Activated naive CD4-positive, alpha-beta T cell treated with anti-CD3 and anti-CD28 coated beads, Interleukin-2, amount 10 ng/mL, durations not matched to agents 7 days and 5 days (primary cell): ENCODE results near the gene POLDIP3.
A peak's percentile ranks its signal among the peaks of the same experiment; 100 is the strongest.
"Not testable (repeated sequence)": the region's sequence is repeated elsewhere in the genome, so short reads cannot be mapped to it uniquely, and the experiment has no call there.

Experiments used
- CTCF ChIA-PET: fragments of 350-600 bp; sonication (Branson Sonifier 250); formaldehyde crosslinking; loops from one replicate; lab custom pipeline; 2021; ENCODE audit warnings: antibody characterized with exemption; lab: Charles Lee
- DNase-seq: peaks from one replicate; pipeline ENCODE4 v3.0.0-alpha.2; 2020
- H3K27ac Mint-ChIP-seq: one replicate; pipeline ENCODE4 v1.8.0; 2021; ENCODE audit warnings: mild to moderate bottlenecking, moderate library complexity, mixed read lengths
- H3K27me3 Mint-ChIP-seq: one replicate; pipeline ENCODE4 v1.8.0; 2021; ENCODE audit warnings: mild to moderate bottlenecking, mixed read lengths
- H3K36me3 Mint-ChIP-seq: one replicate; pipeline ENCODE4 v1.8.0; 2021; ENCODE audit warnings: mixed read lengths
- H3K4me1 Mint-ChIP-seq: one replicate; pipeline ENCODE4 v1.8.0; 2021; ENCODE audit warnings: mixed read lengths
- H3K4me3 Mint-ChIP-seq: one replicate; pipeline ENCODE4 v1.8.0; 2021; ENCODE audit warnings: mild to moderate bottlenecking, moderate library complexity, mixed read lengths
- H3K9me3 Mint-ChIP-seq: one replicate; pipeline ENCODE4 v1.8.0; 2021; ENCODE audit warnings: mixed read lengths

The POLDIP3 gene

DNA sequence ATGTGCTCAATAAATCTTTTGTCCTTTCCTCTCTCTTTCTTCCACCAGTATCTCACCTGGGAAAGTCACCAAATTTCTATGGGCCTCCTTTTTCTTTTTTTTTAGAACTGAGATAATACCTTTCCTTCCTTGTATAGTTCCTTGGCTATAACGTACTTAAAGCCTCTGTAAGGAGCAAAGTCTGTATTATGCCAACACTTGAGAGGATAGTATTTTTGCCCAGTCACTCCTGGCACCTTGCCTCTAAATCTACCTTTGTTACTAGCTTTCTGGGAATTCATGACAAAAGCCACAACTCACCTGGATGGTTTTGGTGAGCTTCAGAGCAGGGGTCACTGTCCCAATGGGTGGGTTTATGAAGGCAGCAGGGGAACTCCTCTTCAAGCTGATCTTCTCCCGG is 12.2 kb downstream of the POLDIP3 start:
- no peaks in the 10 kb centered on the region for H3K9me3 Mint-ChIP-seq
- H3K36me3 Mint-ChIP-seq = peaks cover 43% of the 10 kb centered on the region
- peaks cover 2% of the 10 kb centered on the region for H3K4me1 Mint-ChIP-seq
- no peaks in the 10 kb centered on the region for H3K27me3 Mint-ChIP-seq
- no peak overlapping the region for H3K27ac Mint-ChIP-seq
- H3K4me3 Mint-ChIP-seq = no peak overlapping the region
- no peak for DNase-seq
- CTCF ChIA-PET = no interaction called here

DNA sequence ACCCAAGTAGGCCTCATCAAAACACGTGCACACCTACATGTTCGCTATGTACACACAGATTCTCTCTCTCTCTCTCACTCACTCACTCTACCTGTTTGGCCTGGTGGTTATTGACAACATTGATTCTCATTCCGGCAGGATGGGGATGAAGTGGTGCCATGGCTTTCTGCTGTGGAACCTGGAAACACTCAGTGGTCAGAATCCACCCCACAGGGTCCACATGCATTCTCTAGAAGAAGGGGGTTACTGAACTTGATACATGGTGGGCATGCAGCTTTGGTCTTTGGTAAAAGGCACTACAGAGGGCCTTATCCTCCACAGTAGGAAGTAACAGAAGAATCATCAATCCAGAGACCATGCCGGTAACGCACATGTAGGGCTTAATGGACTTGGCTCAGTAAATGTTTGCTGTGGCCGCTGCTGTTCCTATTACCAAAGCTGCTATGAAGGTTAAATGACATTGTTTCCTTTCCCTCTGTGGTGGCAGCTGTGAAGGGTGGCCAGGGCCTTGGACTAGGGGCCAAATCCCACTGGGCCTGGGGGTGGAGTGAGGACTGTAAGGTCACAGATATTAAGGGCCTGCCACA is 12.7 kb downstream of the POLDIP3 start:
- H3K9me3 Mint-ChIP-seq = no peaks in the 10 kb centered on the region
- CTCF ChIA-PET = no interaction called here
- no peak for DNase-seq
- no peak overlapping the region for H3K27ac Mint-ChIP-seq
- peaks cover 48% of the 10 kb centered on the region for H3K36me3 Mint-ChIP-seq
- no peaks in the 10 kb centered on the region for H3K27me3 Mint-ChIP-seq
- peaks cover 2% of the 10 kb centered on the region for H3K4me1 Mint-ChIP-seq
- no peak overlapping the region for H3K4me3 Mint-ChIP-seq

DNA sequence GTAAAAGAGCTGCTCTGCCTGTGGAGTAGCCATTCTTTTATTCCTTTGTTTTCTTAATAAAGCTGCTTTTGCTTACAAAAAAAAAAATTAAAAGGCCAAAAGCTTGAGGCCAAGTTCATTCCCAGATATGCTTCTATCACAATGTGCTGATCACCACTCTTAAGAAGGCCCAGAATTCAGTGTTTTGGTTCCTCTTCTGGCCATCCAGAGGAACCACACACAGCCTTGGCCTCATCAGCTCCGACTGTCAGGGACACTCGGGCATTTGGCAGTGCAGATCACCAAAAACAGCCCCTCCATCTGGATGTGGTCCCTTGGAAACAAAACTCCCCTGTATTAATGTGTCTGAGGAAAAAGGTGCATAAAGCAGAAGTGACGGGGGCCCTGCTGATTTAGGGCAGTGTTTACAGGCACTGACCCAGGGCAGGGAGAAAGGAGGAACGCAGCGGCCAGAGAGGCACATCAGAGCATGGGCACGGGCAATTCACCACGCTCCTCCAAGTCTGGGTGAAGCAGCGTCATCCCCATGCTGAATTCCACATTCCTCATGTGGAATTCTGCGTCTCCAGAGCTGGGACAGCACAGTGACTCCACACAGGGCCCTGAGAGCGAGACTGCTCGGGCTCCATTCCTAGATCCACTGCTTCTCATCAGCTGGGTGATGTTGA is 17.7 kb downstream of the POLDIP3 start:
- no peak overlapping the region for H3K27ac Mint-ChIP-seq
- DNase-seq = no peak
- H3K36me3 Mint-ChIP-seq = peaks cover 51% of the 10 kb centered on the region
- CTCF ChIA-PET = interaction anchor here (1.1 to 1.2 kb wide), 2 partner anchors 14 to 160 kb away, joined by 3 read pairs; no protein-coding TSS in a partner anchor
- no peaks in the 10 kb centered on the region for H3K4me1 Mint-ChIP-seq
- no peaks in the 10 kb centered on the region for H3K27me3 Mint-ChIP-seq
- no peak overlapping the region for H3K4me3 Mint-ChIP-seq
- no peaks in the 10 kb centered on the region for H3K9me3 Mint-ChIP-seq

DNA sequence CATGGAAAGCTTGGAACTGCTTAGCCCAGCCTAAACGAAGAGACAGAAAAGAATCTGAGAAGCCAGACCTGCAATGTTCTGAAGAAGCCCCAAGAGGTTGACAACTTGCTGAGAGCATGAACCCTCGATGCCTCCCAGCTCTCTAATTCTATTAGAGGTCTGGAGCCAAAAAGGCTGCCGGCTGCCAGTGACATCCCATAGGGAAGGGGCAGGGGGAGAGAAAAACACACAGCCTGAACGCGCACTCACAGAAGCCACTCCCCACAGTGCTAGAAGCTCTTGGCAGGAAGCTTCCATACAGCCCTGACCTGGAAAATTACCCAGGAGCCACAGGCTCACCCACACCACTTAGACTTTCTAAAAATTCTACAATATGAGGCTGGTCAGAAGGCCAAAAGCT is 18.3 kb downstream of the POLDIP3 start:
- no peak overlapping the region for H3K4me3 Mint-ChIP-seq
- H3K27ac Mint-ChIP-seq = no peak overlapping the region
- no peaks in the 10 kb centered on the region for H3K9me3 Mint-ChIP-seq
- H3K4me1 Mint-ChIP-seq = no peaks in the 10 kb centered on the region
- CTCF ChIA-PET = interaction anchor here (1.1 to 1.2 kb wide), 2 partner anchors 15 to 160 kb away, joined by 3 read pairs; no protein-coding TSS in a partner anchor
- DNase-seq = no peak
- peaks cover 47% of the 10 kb centered on the region for H3K36me3 Mint-ChIP-seq
- no peaks in the 10 kb centered on the region for H3K27me3 Mint-ChIP-seq

DNA sequence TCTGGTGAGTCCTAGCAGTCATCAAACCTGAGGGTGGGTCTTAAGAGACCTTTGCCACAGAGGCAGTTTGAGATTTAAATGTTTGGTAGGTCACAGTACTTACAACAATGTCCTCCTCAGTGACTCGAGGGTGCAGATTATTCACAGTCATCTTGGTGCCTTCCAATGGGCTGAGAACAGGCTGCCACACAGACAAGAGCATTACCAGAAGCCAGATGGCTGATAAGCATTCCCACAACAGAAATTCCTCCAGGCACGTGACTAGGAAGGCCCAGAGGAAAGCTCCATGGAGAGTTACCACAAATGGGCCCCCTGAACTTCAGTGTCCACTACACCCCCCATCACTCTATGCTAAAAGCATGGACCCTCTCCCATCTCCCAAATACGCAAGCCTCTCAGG is 19.2 kb downstream of the POLDIP3 start:
- Mint-ChIP-seq H3K27ac (no peak overlapping the region), H3K36me3 (peaks cover 49% of the 10 kb centered on the region), H3K4me3 (no peak overlapping the region), H3K27me3 (no peaks in the 10 kb centered on the region), H3K9me3 (no peaks in the 10 kb centered on the region), H3K4me1 (no peaks in the 10 kb centered on the region)
- CTCF ChIA-PET = no interaction called here
- DNase-seq = no peak

DNA sequence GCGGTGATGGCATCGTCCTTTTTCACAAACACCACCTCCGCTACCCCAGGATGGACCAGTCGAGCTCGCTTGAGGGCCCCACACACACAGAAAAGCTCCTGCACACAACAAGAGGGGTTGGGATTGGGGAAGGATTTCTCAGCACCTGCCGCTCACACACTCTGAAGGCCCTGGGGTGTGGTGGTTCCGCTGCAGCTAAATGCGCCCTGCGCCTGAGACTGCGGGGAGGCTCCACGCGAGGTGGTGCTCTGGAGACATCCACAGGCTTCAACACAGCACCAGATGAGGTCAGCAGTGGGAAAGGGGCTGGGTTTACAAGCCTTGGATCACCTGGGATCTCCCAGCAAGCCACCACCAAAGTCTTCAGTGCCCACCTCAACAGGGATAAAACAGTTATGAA is 22.7 kb downstream of the POLDIP3 start:
- H3K4me1 Mint-ChIP-seq = no peaks in the 10 kb centered on the region
- H3K27me3 Mint-ChIP-seq = no peaks in the 10 kb centered on the region
- CTCF ChIA-PET = no interaction called here
- H3K9me3 Mint-ChIP-seq = no peaks in the 10 kb centered on the region
- H3K36me3 Mint-ChIP-seq = peaks cover 41% of the 10 kb centered on the region
- H3K27ac Mint-ChIP-seq = peak overlapping the region; percentile 11
- no peak for DNase-seq
- no peak overlapping the region for H3K4me3 Mint-ChIP-seq

DNA sequence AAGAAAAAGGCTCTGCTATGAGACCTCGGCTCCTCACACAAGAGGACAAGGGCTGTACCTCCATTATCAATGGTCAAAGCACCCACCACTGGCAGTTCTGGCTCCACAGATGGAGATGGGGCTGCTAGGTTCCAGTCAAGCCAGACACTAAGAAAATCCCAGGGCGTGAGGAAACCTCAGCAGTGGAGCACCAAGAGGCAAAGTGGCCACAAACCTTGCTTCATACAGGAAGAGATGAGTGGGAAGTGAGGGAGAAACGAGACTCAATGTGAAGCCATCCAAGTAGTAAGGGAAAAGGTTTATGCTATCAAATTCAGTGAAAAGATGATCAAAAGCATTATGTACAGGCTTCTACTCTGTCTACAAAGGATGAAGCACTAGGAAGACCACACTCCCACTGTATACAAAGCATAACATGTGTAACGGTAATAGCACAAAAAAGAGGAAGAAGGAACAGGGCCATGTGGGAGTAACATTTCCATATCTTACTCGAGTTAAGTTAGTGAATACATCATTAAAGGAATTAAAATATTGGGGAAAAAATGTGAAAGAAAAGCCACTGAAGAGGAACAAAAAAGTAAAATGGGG is 27.0 kb downstream of the POLDIP3 start:
- Mint-ChIP-seq H3K9me3 (no peaks in the 10 kb centered on the region), H3K4me1 (peaks cover 3% of the 10 kb centered on the region), H3K36me3 (peaks cover 42% of the 10 kb centered on the region), H3K27ac (no peak overlapping the region), H3K27me3 (no peaks in the 10 kb centered on the region), H3K4me3 (no peak overlapping the region)
- no peak for DNase-seq
- CTCF ChIA-PET = no interaction called here

DNA sequence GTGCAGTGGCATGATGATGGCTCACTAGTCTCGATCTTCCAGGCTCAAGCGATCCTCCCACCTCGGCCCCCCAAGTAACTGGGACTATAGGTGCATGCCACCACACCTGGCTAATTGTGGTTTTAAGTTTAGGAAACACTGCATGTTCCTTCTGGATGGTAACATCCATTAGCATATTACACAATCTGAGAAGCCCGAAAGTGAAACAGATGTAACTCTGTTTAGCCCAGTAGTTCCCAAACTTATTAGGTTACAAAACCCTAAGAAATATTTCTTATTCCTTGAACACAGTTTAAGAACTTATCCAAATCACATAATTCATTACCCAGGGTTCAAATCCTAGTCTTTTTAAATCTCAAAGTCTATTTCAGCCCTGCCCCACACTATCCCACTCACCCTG is 28.3 kb downstream of the POLDIP3 start:
- Mint-ChIP-seq H3K27me3 (no peaks in the 10 kb centered on the region), H3K9me3 (no peaks in the 10 kb centered on the region), H3K4me1 (peaks cover 9% of the 10 kb centered on the region), H3K36me3 (peaks cover 43% of the 10 kb centered on the region), H3K27ac (peak overlapping the region; percentile 25), H3K4me3 (no peak overlapping the region)
- CTCF ChIA-PET = no interaction called here
- no peak for DNase-seq

DNA sequence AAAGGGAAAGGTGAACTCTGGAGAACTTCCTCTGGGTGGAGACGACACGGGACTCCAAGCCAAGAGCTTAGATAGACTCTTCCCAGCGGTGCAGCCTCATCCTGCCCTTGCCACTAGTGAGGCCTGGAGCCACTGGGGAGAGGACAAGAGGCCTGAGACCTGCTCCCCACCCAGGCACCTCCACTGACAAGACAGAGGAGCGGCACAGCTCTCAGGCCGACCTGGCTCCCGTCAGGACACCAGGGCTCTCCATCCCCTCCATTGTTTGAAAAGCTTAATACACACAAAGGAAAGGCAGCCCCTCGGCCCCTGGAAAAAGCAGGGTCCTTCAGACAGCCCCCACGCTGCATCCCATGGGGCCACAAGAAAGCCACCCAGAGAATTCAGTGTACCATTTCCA is 29.6 kb downstream of the POLDIP3 start:
- peaks cover 41% of the 10 kb centered on the region for H3K36me3 Mint-ChIP-seq
- no peak overlapping the region for H3K27ac Mint-ChIP-seq

DNA sequence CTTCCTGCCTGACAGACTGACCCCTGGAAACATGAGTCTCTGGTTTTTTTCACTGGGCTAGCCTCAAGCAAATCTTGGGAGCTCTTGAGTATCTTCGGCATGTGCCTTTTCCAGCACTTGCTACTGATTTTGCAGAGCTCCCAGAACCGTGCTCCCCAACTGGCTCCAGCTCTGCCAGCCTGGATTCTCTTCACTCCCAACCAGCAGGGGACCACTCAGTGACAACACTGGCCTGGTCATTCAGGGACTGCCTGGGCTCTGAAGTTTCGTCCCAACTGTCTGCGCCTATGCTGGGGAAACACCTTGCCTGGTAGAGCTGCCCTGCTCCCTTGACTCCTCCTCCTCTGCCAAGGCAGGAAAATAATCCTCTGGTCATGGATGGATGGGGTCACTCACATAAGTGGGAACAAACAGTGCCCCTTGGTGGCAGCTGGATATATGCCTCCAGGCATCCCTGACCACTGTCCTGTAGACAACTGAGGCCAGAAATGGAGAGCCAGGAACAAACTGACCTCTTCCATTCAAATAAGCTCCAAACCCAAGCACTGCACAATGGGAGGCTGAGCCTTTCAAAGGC is 30.2 kb downstream of the POLDIP3 start:
- Mint-ChIP-seq H3K27ac (no peak overlapping the region), H3K9me3 (no peaks in the 10 kb centered on the region), H3K4me3 (no peak overlapping the region), H3K36me3 (peaks cover 37% of the 10 kb centered on the region), H3K4me1 (peaks cover 19% of the 10 kb centered on the region), H3K27me3 (no peaks in the 10 kb centered on the region)
- CTCF ChIA-PET = no interaction called here
- DNase-seq = no peak

More for the DNA sequence above, 29.6 kb downstream of the POLDIP3 start:
- Mint-ChIP-seq H3K4me1 (peaks cover 14% of the 10 kb centered on the region), H3K4me3 (no peak overlapping the region), H3K9me3 (no peaks in the 10 kb centered on the region), H3K27me3 (no peaks in the 10 kb centered on the region)
- DNase-seq = no peak
- CTCF ChIA-PET = no interaction called here

DNA sequence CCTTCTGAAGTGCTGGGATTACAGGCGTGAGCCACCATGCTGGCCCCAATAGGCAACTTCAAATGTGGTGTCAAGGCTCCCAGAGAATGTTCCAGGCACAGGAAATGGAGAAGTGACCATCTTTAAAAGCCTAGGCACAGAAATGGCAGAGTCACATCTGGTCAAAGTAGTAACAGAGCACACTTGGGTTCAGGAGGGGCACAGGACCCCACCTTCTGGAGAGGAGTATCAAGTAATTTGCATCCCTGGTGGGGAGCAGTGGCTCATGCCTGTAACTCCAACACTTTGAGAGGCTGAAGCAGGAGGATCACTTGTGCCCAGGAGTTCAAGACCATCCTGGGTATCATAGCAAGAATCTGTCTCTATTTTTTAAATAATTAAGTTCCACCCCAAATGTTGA is 31.7 kb downstream of the POLDIP3 start:
- Mint-ChIP-seq H3K4me3 (no peak overlapping the region), H3K4me1 (peaks cover 19% of the 10 kb centered on the region), H3K27ac (peak overlapping the region; percentile 33), H3K27me3 (no peaks in the 10 kb centered on the region), H3K9me3 (no peaks in the 10 kb centered on the region), H3K36me3 (peaks cover 40% of the 10 kb centered on the region)
- CTCF ChIA-PET = no interaction called here
- no peak for DNase-seq

DNA sequence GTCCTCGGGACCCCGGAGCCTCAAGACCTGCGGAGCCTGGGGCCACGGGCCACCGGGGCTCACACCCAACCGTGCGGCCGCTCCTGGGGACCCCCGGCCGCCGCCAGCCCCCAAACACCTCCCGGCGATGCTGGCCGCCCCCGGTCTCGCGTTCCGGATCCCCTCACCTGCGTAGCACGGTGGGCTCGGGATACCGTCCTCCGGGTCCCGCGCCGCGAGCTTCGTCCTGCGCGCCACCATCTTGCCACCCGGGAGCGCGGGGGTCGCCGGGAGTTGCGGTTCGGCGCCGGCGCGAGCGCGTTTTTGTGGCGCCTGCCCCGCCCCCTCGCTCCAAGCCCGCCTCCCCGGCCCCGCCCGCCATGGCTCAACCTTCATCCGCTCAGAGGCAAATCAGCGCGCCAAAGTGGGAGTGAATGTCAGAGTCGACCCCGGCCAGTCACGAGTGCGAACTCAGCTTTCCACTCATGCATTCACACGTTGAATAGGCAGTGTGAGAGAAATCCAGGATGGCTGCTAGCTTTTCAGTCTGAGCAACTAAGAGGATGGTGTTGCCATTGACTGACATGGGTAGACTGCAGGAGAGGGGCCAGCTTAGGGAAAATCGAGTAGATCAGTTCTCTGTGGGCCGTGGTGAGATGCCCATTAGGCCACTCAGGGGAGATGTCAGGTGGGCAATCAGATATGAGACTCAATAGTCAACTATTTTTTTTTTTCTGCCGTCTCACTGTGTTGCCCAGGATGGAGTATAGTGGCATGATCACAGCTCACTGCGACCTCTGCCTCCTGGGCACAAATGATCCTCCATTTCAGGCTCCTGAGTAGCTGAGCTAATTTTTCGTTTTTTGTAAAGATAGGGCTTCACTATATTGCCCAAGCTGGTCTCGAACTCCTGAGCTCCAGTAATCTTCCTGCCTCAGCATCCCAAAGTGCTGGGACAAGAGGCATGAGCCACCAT is 32.6 kb downstream of the POLDIP3 start:
- Mint-ChIP-seq H3K27ac (peak overlapping the region; percentile 83), H3K9me3 (no peaks in the 10 kb centered on the region), H3K4me3 (peak overlapping the region; percentile 98), H3K4me1 (peaks cover 19% of the 10 kb centered on the region), H3K27me3 (no peaks in the 10 kb centered on the region), H3K36me3 (peaks cover 33% of the 10 kb centered on the region)
- peak; percentile 90 for DNase-seq
- CTCF ChIA-PET = no interaction called here

DNA sequence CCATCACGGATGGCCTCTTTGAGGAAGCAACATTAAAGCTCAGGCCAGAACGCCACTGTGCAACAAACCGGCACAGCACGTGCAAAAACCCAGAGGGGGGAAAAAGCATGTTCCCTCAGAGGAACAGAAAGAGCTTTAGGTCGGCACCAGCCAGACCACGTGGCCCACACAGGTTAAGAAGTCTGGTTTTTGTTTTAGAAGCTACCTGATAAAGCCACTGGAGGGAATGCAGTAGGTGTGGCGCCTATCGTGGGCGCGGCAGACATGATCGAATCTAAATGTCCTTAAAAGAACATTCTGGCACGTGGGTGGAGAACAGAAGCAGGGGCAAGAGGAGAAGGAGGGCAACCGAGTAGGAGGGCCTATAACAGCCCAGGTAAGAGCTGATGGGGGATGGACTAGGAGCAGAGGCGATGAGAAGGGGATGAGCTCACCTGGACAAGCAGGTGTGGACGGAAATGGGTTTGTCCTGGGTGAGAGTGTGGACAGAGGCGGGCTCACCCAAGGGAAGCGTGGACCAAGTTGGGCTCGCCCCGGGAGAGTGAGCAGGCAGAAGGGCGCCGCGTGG is 33.4 kb downstream of the POLDIP3 start:
- Mint-ChIP-seq H3K4me1 (peaks cover 19% of the 10 kb centered on the region), H3K27ac (peak overlapping the region; percentile 94), H3K4me3 (peak overlapping the region; percentile 98), H3K36me3 (peaks cover 26% of the 10 kb centered on the region)
- DNase-seq, H3K9me3 Mint-ChIP-seq, CTCF ChIA-PET, H3K27me3 Mint-ChIP-seq: not testable (repeated sequence)
